Neuronal stem cell (in vitro differentiated cells): ENCODE data around the gene SLX9.

Experiments
- DNase-seq: peaks from one replicate; pipeline ENCODE4 v3.0.0-alpha.2; 2013; ENCODE audit warnings: low spot score
- H2AFZ ChIP-seq: one replicate; pipeline ENCODE4 v1.6.1; 2013; ENCODE audit warnings: mild to moderate bottlenecking, low read length, inconsistent platforms
- H2AK5ac ChIP-seq: 2 replicates; pipeline ENCODE4 v1.6.1; 2013; ENCODE audit warnings: low read depth, mild to moderate bottlenecking, inconsistent platforms, low read length, moderate library complexity, mixed read lengths
- H2BK120ac ChIP-seq: 2 replicates; pipeline ENCODE4 v1.6.1; 2013; ENCODE audit warnings: low read depth, mild to moderate bottlenecking, inconsistent platforms, low read length, moderate library complexity, mixed read lengths
- H2BK12ac ChIP-seq: one replicate; pipeline ENCODE4 v1.6.1; 2013; ENCODE audit warnings: low read length, inconsistent platforms
- H2BK15ac ChIP-seq: 2 replicates; pipeline ENCODE4 v1.6.1; 2013; ENCODE audit warnings: mild to moderate bottlenecking, low read length, inconsistent platforms, mixed read lengths
- H2BK5ac ChIP-seq: one replicate; pipeline ENCODE4 v1.6.1; 2013; ENCODE audit warnings: inconsistent platforms, mild to moderate bottlenecking, low read length, moderate library complexity
- H3K14ac ChIP-seq: one replicate; pipeline ENCODE4 v1.6.1; 2013; ENCODE audit warnings: low read length, inconsistent platforms
- H3K18ac ChIP-seq: 2 replicates; pipeline ENCODE4 v1.6.1; 2013; ENCODE audit warnings: low read length, inconsistent platforms
- H3K23ac ChIP-seq: 2 replicates; pipeline ENCODE4 v1.6.1; 2013; ENCODE audit warnings: low read depth, mild to moderate bottlenecking, mixed read lengths, low read length, inconsistent platforms; ENCODE audit not compliant: poor library complexity
- H3K27ac ChIP-seq: replicated peaks from 3 replicates; pipeline ENCODE4 v1.5.1; 2013; ENCODE audit warnings: low read length, inconsistent platforms
- H3K27me3 ChIP-seq, 3 experiments: 2 replicates each; pipeline ENCODE4 v1.6.1; 2013; ENCODE audit warnings: low read length in 3 of 3, mild to moderate bottlenecking in 2 of 3, inconsistent platforms in 1 of 3, low read depth in 1 of 3, mixed read lengths in 1 of 3, moderate library complexity in 1 of 3; ENCODE audit not compliant: control insufficient read depth in 3 of 3, insufficient read depth in 3 of 3
- H3K36me3 ChIP-seq, 2 donors: replicated peaks in 1 of 2; 2 replicates each; pipeline ENCODE4 v1.6.1; 2013; ENCODE audit warnings: low read length in 2 of 2; ENCODE audit not compliant: control insufficient read depth in 2 of 2, insufficient read depth in 2 of 2
- H3K4ac ChIP-seq: 2 replicates; pipeline ENCODE4 v1.6.1; 2013; ENCODE audit warnings: inconsistent platforms, mild to moderate bottlenecking, low read length, moderate library complexity
- H3K4me1 ChIP-seq, 2 donors: 1 replicate in 1 of 2; 2 replicates in 1 of 2; pipeline ENCODE4 v1.6.1; 2013; ENCODE audit warnings: low read length in 2 of 2, low read depth in 1 of 2; ENCODE audit not compliant: control insufficient read depth in 2 of 2, insufficient read depth in 1 of 2
- H3K4me2 ChIP-seq: one replicate; pipeline ENCODE4 v1.6.1; 2013; ENCODE audit warnings: mild to moderate bottlenecking, low read length, inconsistent platforms; ENCODE audit not compliant: insufficient read depth, poor library complexity, severe bottlenecking
- H3K4me3 ChIP-seq, 2 donors: 2 replicates each; pipeline ENCODE4 v1.5.1; 2013; ENCODE audit warnings: low read length in 2 of 2, mild to moderate bottlenecking in 2 of 2, inconsistent platforms in 1 of 2, moderate library complexity in 1 of 2
- H3K79me1 ChIP-seq: one replicate; pipeline ENCODE4 v1.6.1; 2013; ENCODE audit warnings: low read depth, mild to moderate bottlenecking, inconsistent platforms, low read length, moderate library complexity
- H3K9ac ChIP-seq: one replicate; pipeline ENCODE4 v1.6.1; 2013; ENCODE audit warnings: mild to moderate bottlenecking, low read depth, low read length, inconsistent platforms; ENCODE audit not compliant: poor library complexity
- H3K9me3 ChIP-seq, 2 donors: replicated peaks in 1 of 2; 2 replicates each; pipeline versions ENCODE3 to v1.6.1; 2013; ENCODE audit warnings: low read length in 2 of 2, mild to moderate bottlenecking in 2 of 2, inconsistent platforms in 1 of 2, low read depth in 1 of 2, mixed read lengths in 1 of 2, moderate library complexity in 1 of 2; ENCODE audit not compliant: control insufficient read depth in 2 of 2, insufficient read depth in 1 of 2
- H4K8ac ChIP-seq: one replicate; pipeline ENCODE4 v1.6.1; 2013; ENCODE audit warnings: low read depth, mild to moderate bottlenecking, inconsistent platforms, low read length, moderate library complexity
- H4K91ac ChIP-seq: one replicate; pipeline ENCODE4 v1.6.1; 2013; ENCODE audit warnings: low read length, low read depth, mild to moderate bottlenecking, inconsistent platforms; ENCODE audit not compliant: poor library complexity
- WGBS, 2 donors: extraction: QIAGEN DNeasy Blood & Tissue Kit; methylation state at CpG; one replicate each; pipeline ENCODE4 v1.1.7; 2013; ENCODE audit warnings: missing lambda C conversion rate in 2 of 2, mixed read lengths in 1 of 2; ENCODE audit not compliant: insufficient read length in 2 of 2, insufficient replicate concordance in 1 of 2; ENCODE audit errors: extremely low coverage in 2 of 2; 5-methylcytosine and 5-hydroxymethylcytosine counted together

Gene SLX9

DNA sequence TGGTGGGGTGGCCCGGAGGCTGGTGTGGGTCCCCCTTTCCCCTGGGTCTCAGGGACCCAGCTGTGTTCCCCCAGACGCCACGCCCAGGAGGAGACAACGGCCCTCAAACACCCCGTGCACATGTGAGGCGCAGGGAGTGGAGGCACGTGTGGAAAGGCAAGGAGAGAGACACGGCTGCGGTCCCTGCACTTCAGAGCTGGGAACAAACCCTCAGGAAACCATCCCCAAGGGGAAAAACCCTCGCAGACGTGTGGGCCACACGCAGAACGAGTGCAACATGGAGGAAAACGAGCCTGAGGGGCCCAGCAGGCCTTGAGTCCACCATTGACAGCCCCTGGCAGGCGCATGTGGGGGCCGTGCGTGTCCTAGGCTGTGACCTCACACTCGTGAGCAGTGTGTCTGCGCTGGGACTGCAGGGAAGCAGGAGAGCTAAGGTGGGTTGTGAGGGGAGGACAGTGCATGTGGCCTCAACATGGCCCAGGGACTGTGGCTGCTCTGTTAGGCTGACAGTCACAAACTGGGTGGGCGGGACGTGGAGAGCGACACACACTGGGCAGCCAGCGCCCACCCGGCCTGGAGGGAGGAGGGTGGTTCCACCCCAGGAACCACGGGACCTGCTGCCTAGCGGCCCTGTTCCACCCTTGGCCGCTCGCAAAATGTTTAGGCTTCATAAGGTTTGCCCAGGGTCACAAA, 39.1 kb upstream of the SLX9 start:
- no peak overlapping the region for H3K9ac ChIP-seq
- H3K36me3 ChIP-seq, result peaks cover 0 to 2% of the 10 kb centered on the region in 2 donors
- H3K4ac ChIP-seq, result no peak overlapping the region
- no peak overlapping the region for H2BK12ac ChIP-seq
- no peak overlapping the region for H3K23ac ChIP-seq
- H2BK15ac ChIP-seq, result no peak overlapping the region
- H3K4me2 ChIP-seq, result no peak overlapping the region
- WGBS, 2 donors, result no CpG with 5 or more reads among the region's 28 CpGs
- H3K9me3 ChIP-seq, result peaks cover 0 to 15% of the 10 kb centered on the region in 2 donors
- DNase-seq, result no peak
- no peak overlapping the region for H3K27ac ChIP-seq
- peaks cover 0 to 12% of the 10 kb centered on the region in 2 donors for H3K4me1 ChIP-seq
- H4K8ac ChIP-seq, result no peak overlapping the region
- H3K27me3 ChIP-seq, result peaks cover 0 to 31% (median 2%) of the 10 kb centered on the region in 3 experiments
- H3K4me3 ChIP-seq, result no peak overlapping the region
- no peak overlapping the region for H2BK5ac ChIP-seq
- no peak overlapping the region for H4K91ac ChIP-seq
- H2AFZ ChIP-seq, result no peak overlapping the region
- H3K79me1 ChIP-seq, result no peaks in the 10 kb centered on the region
- H3K14ac ChIP-seq, result no peak overlapping the region
- H2BK120ac ChIP-seq, result no peak overlapping the region
- H3K18ac ChIP-seq, result peak overlapping the region; percentile 65
- H2AK5ac ChIP-seq, result no peak overlapping the region

DNA sequence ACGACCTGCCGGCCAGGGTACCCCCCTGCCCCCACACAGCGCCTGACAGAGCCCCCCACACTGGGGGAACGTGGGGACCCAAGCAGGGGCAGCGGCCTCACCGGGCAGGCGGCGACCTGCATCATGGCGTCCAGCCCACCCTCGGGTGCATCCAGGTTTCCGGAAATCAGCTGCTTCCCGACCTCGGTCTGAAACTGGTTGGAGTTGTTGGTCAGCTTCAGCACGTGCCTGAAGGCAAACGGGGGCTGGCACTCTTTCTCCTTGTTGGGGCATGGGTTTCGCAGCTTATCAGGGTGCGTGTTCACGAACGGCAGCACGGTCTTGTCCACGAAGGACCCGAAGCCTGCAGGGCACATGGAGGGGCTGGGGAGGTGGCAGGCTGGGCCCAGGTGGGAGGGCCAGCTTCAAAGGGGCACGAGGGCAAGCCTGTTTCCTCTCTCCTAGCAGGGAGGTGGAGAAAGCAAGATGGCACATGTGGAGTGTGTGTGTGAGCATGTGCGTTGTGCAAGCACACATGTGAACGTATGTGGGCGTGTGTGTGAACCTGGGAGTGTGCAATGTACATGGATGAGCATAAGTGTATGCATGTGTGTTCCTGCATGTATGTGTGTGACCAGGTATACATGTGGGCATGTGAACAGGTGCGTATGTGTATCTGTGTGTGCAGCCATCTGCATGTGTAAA, 38.3 kb upstream of the SLX9 start:
- Histone ChIP-seq H3K4me3 (peak overlapping the region in 1 of 2 donors; percentile 44), H3K23ac (no peak overlapping the region), H4K91ac (no peak overlapping the region), H3K79me1 (no peaks in the 10 kb centered on the region), H4K8ac (no peak overlapping the region), H3K36me3 (peaks cover 0 to 2% of the 10 kb centered on the region in 2 donors), H3K14ac (peak overlapping the region; percentile 41), H2AK5ac (peak overlapping the region; percentile 16), H3K4ac (no peak overlapping the region), H3K18ac (no peak overlapping the region), H3K9me3 (peaks cover 0 to 12% of the 10 kb centered on the region in 2 donors), H2BK12ac (no peak overlapping the region), H3K4me1 (peaks cover 0 to 11% of the 10 kb centered on the region in 2 donors), H2BK5ac (no peak overlapping the region), H2BK120ac (no peak overlapping the region), H2BK15ac (no peak overlapping the region), H3K27ac (no peak overlapping the region), H3K27me3 (peaks cover 0 to 39% (median 3%) of the 10 kb centered on the region in 3 experiments), H2AFZ (no peak overlapping the region), H3K9ac (no peak overlapping the region), H3K4me2 (no peak overlapping the region)
- WGBS, 2 donors, result no CpG with 5 or more reads among the region's 27 CpGs
- DNase-seq, result no peak

DNA sequence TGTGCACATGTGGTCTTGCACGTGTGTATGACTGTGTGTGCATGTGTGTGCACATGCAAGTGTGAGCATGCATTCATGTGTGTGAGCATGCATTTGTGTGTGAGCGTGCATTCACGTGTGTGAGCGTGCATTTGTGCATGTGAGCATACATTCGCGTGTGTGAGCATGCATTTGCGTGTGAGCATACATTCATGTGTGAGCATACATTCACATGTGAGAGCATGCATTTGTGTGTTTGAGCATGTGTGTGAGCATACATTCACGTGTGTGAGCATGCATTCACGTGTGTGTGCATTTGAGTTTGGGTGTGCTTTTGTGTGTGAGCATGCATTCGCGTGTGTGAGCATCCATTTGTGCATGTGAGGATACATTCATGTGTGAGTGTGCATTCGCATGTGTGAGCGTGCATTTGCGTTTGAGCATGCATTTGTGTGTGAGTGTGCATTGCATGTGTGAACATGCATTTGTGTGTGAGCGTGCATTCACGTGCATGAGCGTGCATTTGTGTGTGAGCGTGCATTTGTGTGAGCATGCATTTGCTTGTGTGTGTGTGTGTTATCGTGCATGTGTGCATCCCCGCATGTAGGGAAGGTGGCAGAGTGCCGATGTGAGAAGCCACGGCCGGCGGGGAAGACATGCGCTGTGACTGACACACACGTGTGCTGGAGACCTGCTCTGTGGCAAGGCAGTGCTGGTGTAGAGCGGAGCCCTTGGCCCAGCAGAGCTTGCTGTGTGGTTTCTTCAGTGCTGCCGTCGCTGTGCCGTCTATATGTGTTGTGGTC, 37.4 kb upstream of the SLX9 start:
- Histone ChIP-seq H4K91ac (peak overlapping the region; percentile 34), H3K14ac (peak overlapping the region; percentile 28), H3K27ac (no peak overlapping the region), H3K4me1 (peaks cover 0 to 11% of the 10 kb centered on the region in 2 donors), H4K8ac (peak overlapping the region; percentile 55), H2BK15ac (no peak overlapping the region), H3K4me3 (peak overlapping the region in 1 of 2 donors; percentile 65), H2BK12ac (peak overlapping the region; percentile 17), H3K27me3 (peaks cover 0 to 48% (median 12%) of the 10 kb centered on the region in 3 experiments), H3K23ac (peak overlapping the region; percentile 5), H3K9me3 (peaks cover 0 to 12% of the 10 kb centered on the region in 2 donors), H3K9ac (peak overlapping the region; percentile 79), H2AK5ac (no peak overlapping the region), H2AFZ (no peak overlapping the region), H3K4me2 (no peak overlapping the region), H3K36me3 (peaks cover 0 to 2% of the 10 kb centered on the region in 2 donors), H3K4ac (no peak overlapping the region), H3K18ac (no peak overlapping the region), H2BK120ac (no peak overlapping the region), H3K79me1 (no peaks in the 10 kb centered on the region), H2BK5ac (no peak overlapping the region)
- DNase-seq, result no peak
- no CpG with 5 or more reads among the region's 30 CpGs for WGBS, 2 donors
